H9 (cell line): ENCODE data around the gene ANKRD30A. TPM values are rescaled to one million over a fixed set of nuclear protein-coding genes. Genes with fewer than 3 reads are reported as not detected.

ENCODE experiments used
- DNase-seq: peaks from one replicate; pipeline ENCODE4 v3.0.0-alpha.2; 2017
- H2AFZ ChIP-seq: one replicate; pipeline ENCODE4 v1.6.1; 2013; ENCODE audit warnings: mild to moderate bottlenecking, low read length, control low read depth, moderate library complexity
- H2AK5ac ChIP-seq: 2 replicates; pipeline ENCODE4 v1.6.1; 2013; ENCODE audit warnings: low read length, control low read depth, mixed read lengths; ENCODE audit not compliant: insufficient read length
- H2BK120ac ChIP-seq: one replicate; pipeline ENCODE4 v1.6.1; 2013; ENCODE audit warnings: low read depth, mild to moderate bottlenecking, low read length, control low read depth, inconsistent platforms; ENCODE audit not compliant: poor library complexity, severe bottlenecking
- H2BK12ac ChIP-seq: 2 replicates; pipeline ENCODE4 v1.6.1; 2013; ENCODE audit warnings: low read length, control low read depth, mixed read lengths, low read depth; ENCODE audit not compliant: insufficient read length
- H2BK15ac ChIP-seq: 2 replicates; pipeline ENCODE4 v1.6.1; 2013; ENCODE audit warnings: low read depth, low read length, control low read depth
- H2BK20ac ChIP-seq: one replicate; pipeline ENCODE4 v1.6.1; 2013; ENCODE audit warnings: low read depth, mild to moderate bottlenecking, low read length, control low read depth, inconsistent platforms; ENCODE audit not compliant: poor library complexity, severe bottlenecking
- H2BK5ac ChIP-seq: 2 replicates; pipeline ENCODE4 v1.6.1; 2013; ENCODE audit warnings: low read length, control low read depth, mixed read lengths; ENCODE audit not compliant: insufficient read length
- H3K14ac ChIP-seq: 2 replicates; pipeline ENCODE4 v1.6.1; 2013; ENCODE audit warnings: low read length, control low read depth; ENCODE audit not compliant: insufficient read depth
- H3K18ac ChIP-seq: 2 replicates; pipeline ENCODE4 v1.6.1; 2013; ENCODE audit warnings: low read depth, mild to moderate bottlenecking, mixed read lengths, low read length, control low read depth; ENCODE audit not compliant: insufficient read length
- H3K23ac ChIP-seq: 2 replicates; pipeline ENCODE4 v1.6.1; 2013; ENCODE audit warnings: low read length, control low read depth, mixed read lengths, low read depth; ENCODE audit not compliant: insufficient read length
- H3K23me2 ChIP-seq: 2 replicates; pipeline ENCODE4 v1.6.1; 2013; ENCODE audit warnings: low read depth, mild to moderate bottlenecking, mixed read lengths, low read length, control low read depth; ENCODE audit not compliant: insufficient read length, poor library complexity, severe bottlenecking
- H3K27ac ChIP-seq: 2 replicates; pipeline ENCODE4 v1.5.1; 2013; ENCODE audit warnings: low read length, control low read depth, mixed read lengths, low read depth; ENCODE audit not compliant: insufficient read length
- H3K27me3 ChIP-seq: 2 replicates; pipeline ENCODE4 v1.6.1; 2013; ENCODE audit warnings: low read length, control low read depth, inconsistent platforms; ENCODE audit not compliant: insufficient read depth
- H3K4ac ChIP-seq: 2 replicates; pipeline ENCODE4 v1.6.1; 2013; ENCODE audit warnings: low read depth, mild to moderate bottlenecking, control low read depth, inconsistent platforms, low read length, moderate library complexity
- H3K4me1 ChIP-seq: 2 replicates; pipeline ENCODE4 v1.6.1; 2013; ENCODE audit warnings: low read length, control low read depth, inconsistent platforms; ENCODE audit not compliant: insufficient read depth
- H3K4me2 ChIP-seq: 2 replicates; pipeline ENCODE4 v1.6.1; 2013; ENCODE audit warnings: low read length, control low read depth, mixed read lengths; ENCODE audit not compliant: insufficient read length, insufficient read depth
- H3K56ac ChIP-seq: 2 replicates; pipeline ENCODE4 v1.6.1; 2013; ENCODE audit warnings: low read depth, mild to moderate bottlenecking, mixed read lengths, low read length, control low read depth; ENCODE audit not compliant: insufficient read length
- H3K79me1 ChIP-seq: 2 replicates; pipeline ENCODE4 v1.6.1; 2013; ENCODE audit warnings: low read depth, mild to moderate bottlenecking, moderate library complexity, low read length, control low read depth, inconsistent platforms; ENCODE audit not compliant: insufficient read depth, poor library complexity, severe bottlenecking
- H3K79me2 ChIP-seq: 2 replicates; pipeline ENCODE4 v1.6.1; 2013; ENCODE audit warnings: low read length, control low read depth, inconsistent platforms; ENCODE audit not compliant: insufficient read depth
- H3K9ac ChIP-seq: 2 replicates; pipeline ENCODE4 v1.6.1; 2013; ENCODE audit warnings: low read length, control low read depth, mixed read lengths; ENCODE audit not compliant: insufficient read length; ENCODE audit errors: extremely low read depth
- H3K9me3 ChIP-seq: one replicate; pipeline ENCODE4 v1.6.1; 2013; ENCODE audit warnings: low read depth, low read length, inconsistent platforms; ENCODE audit not compliant: control insufficient read depth
- H3T11ph ChIP-seq: one replicate; pipeline ENCODE4 v1.6.1; 2013; ENCODE audit warnings: mild to moderate bottlenecking, low read length, control low read depth, inconsistent platforms
- H4K20me1 ChIP-seq: one replicate; pipeline ENCODE4 v1.6.1; 2013; ENCODE audit not compliant: control insufficient read depth, insufficient read length, insufficient read depth
- H4K5ac ChIP-seq: 2 replicates; pipeline ENCODE4 v1.6.1; 2013; ENCODE audit warnings: low read depth, mild to moderate bottlenecking, mixed read lengths, low read length, control low read depth; ENCODE audit not compliant: insufficient read length
- H4K8ac ChIP-seq: replicated peaks from 2 replicates; pipeline ENCODE4 v1.6.1; 2013; ENCODE audit warnings: low read length, control low read depth, mixed read lengths, low read depth; ENCODE audit not compliant: insufficient read length
- H4K91ac ChIP-seq: 2 replicates; pipeline ENCODE4 v1.6.1; 2013; ENCODE audit warnings: low read depth, mild to moderate bottlenecking, moderate library complexity, mixed read lengths, low read length, control low read depth; ENCODE audit not compliant: insufficient read length
- H3K27ac Mint-ChIP-seq, 3 experiments: 2 replicates in 2 of 3; 3 replicates in 1 of 3; pipeline ENCODE4 v1.8.0; 2020 to 2021; ENCODE audit warnings: mixed read lengths in 3 of 3, mild to moderate bottlenecking in 1 of 3, moderate library complexity in 1 of 3
- H3K27me3 Mint-ChIP-seq: 2 replicates; pipeline ENCODE4 v1.8.0; 2021; ENCODE audit warnings: low read depth, mild to moderate bottlenecking, moderate library complexity, mixed read lengths
- H3K36me3 Mint-ChIP-seq, 3 experiments: 2 replicates in 2 of 3; 3 replicates in 1 of 3; pipeline ENCODE4 v1.8.0; 2020 to 2021; ENCODE audit warnings: low read depth in 3 of 3, mixed read lengths in 3 of 3; ENCODE audit not compliant: insufficient read depth in 1 of 3
- H3K4me1 Mint-ChIP-seq, 2 experiments: 2 replicates each; pipeline ENCODE4 v1.8.0; 2020; ENCODE audit warnings: mixed read lengths in 2 of 2
- H3K4me3 Mint-ChIP-seq, 2 experiments: 2 replicates in 1 of 2; 3 replicates in 1 of 2; pipeline ENCODE4 v1.8.0; 2020 to 2021; ENCODE audit warnings: mild to moderate bottlenecking in 2 of 2, mixed read lengths in 2 of 2, moderate library complexity in 1 of 2
- H3K9me3 Mint-ChIP-seq, 2 experiments: 2 replicates in 1 of 2; 3 replicates in 1 of 2; pipeline ENCODE4 v1.8.0; 2020; ENCODE audit warnings: mild to moderate bottlenecking in 2 of 2, mixed read lengths in 2 of 2, moderate library complexity in 1 of 2
- WGBS: extraction: QIAGEN DNeasy Blood & Tissue Kit; methylation state at CpG from one replicate; pipeline ENCODE4 v1.1.7; 2013; ENCODE audit warnings: missing lambda C conversion rate, low lambda C conversion rate, mixed read lengths; ENCODE audit not compliant: insufficient read length; ENCODE audit errors: extremely low coverage; 5-methylcytosine and 5-hydroxymethylcytosine counted together
- total RNA-seq: library from RNA; stranded (reverse); gene quantifications from 2 replicates; pipeline ENCODE4 v1.2.1, GENCODE V29; 2021
- TF ChIP-seq, protein P1 (sequence below): fragments of 200-600 bp; sonication (generic); conservative IDR thresholded peaks from 3 replicates; pipeline ENCODE4 v1.8.0; 2021; ENCODE audit warnings: antibody characterized with exemption, mild to moderate bottlenecking

Gene ANKRD30A
- total RNA-seq, 1 experiment from 2014 or later: not detected

DNA sequence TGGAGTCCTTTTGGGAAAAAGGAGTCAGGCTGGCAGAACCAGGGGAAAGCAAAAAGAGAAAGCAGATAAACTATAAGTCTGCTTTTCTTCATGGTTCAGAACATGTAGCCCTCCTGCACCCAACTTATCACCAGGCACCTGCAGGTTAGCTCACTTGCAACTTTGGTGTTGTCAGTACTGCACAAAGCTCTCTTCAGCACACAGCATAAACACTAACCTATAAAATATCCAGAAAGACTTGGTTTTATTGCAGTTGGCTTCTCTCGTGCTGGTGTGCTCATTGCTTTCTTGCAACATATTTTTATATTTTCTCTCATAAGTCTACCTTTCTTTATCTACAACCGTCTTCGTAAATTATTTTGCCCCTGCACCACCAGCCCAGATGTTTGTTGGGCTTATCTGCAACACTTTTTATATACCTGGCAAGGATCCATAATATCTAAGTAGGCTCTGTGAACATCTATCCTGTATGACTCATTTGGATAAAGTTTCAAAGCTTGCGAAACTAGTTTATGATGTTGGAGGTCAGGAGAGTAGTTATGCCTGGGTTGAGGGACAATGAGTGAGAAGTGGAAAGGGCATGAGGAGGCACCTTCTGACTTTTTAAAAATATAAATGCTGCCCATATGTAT lies 164.6 kb downstream of the ANKRD30A start:
- Histone ChIP-seq H3K9ac (no peak overlapping the region), H2BK5ac (no peak overlapping the region), H3K79me1 (no peaks in the 10 kb centered on the region), H3K23me2 (no peaks in the 10 kb centered on the region), H2BK12ac (no peak overlapping the region), H2AFZ (no peak overlapping the region), H2BK15ac (no peak overlapping the region), H3K56ac (no peak overlapping the region), H4K5ac (no peak overlapping the region), H3K79me2 (no peaks in the 10 kb centered on the region), H2AK5ac (no peak overlapping the region), H2BK120ac (no peak overlapping the region), H3K9me3 (peaks cover 64% of the 10 kb centered on the region), H4K20me1 (no peaks in the 10 kb centered on the region), H3T11ph (no peak overlapping the region), H4K8ac (no peak overlapping the region), H3K4ac (no peak overlapping the region), H2BK20ac (no peak overlapping the region), H3K4me1 (no peaks in the 10 kb centered on the region), H4K91ac (no peak overlapping the region), H3K18ac (no peak overlapping the region), H3K27me3 (no peaks in the 10 kb centered on the region), H3K27ac (no peak overlapping the region), H3K14ac (no peak overlapping the region), H3K23ac (no peak overlapping the region), H3K4me2 (no peak overlapping the region)
- peaks cover 10 to 32% (median 14%) of the 10 kb centered on the region in 3 experiments; a peak in 6 of 7 replicates for H3K36me3 Mint-ChIP-seq
- no peaks in the 10 kb centered on the region for H3K4me1 Mint-ChIP-seq
- H3K27me3 Mint-ChIP-seq: peaks cover 2% of the 10 kb centered on the region
- H3K27ac Mint-ChIP-seq: no peak overlapping the region
- WGBS: no CpG with 5 or more reads among the region's 4 CpGs
- no peak for DNase-seq
- TF ChIP-seq, protein P1, sequence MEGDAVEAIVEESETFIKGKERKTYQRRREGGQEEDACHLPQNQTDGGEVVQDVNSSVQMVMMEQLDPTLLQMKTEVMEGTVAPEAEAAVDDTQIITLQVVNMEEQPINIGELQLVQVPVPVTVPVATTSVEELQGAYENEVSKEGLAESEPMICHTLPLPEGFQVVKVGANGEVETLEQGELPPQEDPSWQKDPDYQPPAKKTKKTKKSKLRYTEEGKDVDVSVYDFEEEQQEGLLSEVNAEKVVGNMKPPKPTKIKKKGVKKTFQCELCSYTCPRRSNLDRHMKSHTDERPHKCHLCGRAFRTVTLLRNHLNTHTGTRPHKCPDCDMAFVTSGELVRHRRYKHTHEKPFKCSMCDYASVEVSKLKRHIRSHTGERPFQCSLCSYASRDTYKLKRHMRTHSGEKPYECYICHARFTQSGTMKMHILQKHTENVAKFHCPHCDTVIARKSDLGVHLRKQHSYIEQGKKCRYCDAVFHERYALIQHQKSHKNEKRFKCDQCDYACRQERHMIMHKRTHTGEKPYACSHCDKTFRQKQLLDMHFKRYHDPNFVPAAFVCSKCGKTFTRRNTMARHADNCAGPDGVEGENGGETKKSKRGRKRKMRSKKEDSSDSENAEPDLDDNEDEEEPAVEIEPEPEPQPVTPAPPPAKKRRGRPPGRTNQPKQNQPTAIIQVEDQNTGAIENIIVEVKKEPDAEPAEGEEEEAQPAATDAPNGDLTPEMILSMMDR: no peak
- no peak overlapping the region for H3K4me3 Mint-ChIP-seq
- peaks cover 92 to 96% of the 10 kb centered on the region in 2 experiments for H3K9me3 Mint-ChIP-seq
